Gastroesophageal sphincter (tissue), 3 donors: Measurements from ENCODE around the gene PTPRK.

Source experiments
- POLR2A ChIP-seq, 2 donors: fragments of 450-650 bp; IDR thresholded peaks; one replicate each; pipeline ENCODE4 v1.6.1; 2017; ENCODE audit warnings: antibody characterized with exemption in 2 of 2, mild to moderate bottlenecking in 2 of 2, moderate library complexity in 1 of 2
- POLR2AphosphoS5 ChIP-seq: sonication (generic); formaldehyde crosslinking; IDR thresholded peaks from one replicate; pipeline ENCODE4 v1.6.1; 2017; ENCODE audit warnings: antibody characterized with exemption
- TF ChIP-seq, protein P1 (sequence below), 4 experiments: fragments of 200-600 bp in 2 of 4; fragments of 450-650 bp in 2 of 4; sonication (generic) in 1 of 4; IDR thresholded peaks; one replicate each; pipeline ENCODE4 v1.5.1; 2017 to 2019; ENCODE audit warnings: antibody characterized with exemption in 4 of 4, mild to moderate bottlenecking in 2 of 4, moderate library complexity in 2 of 4

DNA sequence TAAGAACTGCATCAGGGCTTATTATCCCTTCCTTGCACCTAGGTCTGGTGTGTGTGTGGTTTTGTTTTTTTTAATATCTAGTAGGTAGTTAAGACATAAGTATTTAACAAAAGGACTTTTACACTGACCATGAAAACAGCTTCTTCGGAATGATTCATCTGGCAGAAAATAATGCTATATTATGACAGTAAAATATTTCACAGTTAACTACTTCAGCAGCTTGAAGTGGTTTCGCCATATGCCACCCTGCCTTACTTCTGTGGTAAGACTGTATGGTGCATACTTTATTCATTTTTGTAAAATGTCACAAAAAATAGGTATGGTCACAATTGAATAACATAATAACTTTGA is 858 bp upstream of the PTPRK start:
- TF ChIP-seq, protein P1, sequence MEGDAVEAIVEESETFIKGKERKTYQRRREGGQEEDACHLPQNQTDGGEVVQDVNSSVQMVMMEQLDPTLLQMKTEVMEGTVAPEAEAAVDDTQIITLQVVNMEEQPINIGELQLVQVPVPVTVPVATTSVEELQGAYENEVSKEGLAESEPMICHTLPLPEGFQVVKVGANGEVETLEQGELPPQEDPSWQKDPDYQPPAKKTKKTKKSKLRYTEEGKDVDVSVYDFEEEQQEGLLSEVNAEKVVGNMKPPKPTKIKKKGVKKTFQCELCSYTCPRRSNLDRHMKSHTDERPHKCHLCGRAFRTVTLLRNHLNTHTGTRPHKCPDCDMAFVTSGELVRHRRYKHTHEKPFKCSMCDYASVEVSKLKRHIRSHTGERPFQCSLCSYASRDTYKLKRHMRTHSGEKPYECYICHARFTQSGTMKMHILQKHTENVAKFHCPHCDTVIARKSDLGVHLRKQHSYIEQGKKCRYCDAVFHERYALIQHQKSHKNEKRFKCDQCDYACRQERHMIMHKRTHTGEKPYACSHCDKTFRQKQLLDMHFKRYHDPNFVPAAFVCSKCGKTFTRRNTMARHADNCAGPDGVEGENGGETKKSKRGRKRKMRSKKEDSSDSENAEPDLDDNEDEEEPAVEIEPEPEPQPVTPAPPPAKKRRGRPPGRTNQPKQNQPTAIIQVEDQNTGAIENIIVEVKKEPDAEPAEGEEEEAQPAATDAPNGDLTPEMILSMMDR (IDR thresholded peaks at IDR 0.05): no peak
- no peak for TF ChIP-seq POLR2A (IDR thresholded peaks at IDR 0.05)
- TF ChIP-seq POLR2AphosphoS5: no peak
